Amygdala (tissue), 56 donors: ENCODE measurements around the gene SF3B3.

Experiments
- DNase-seq, 56 donors: peaks; one replicate each; lab custom pipeline; 2025; lab: John Stamatoyannopoulos, UW

Gene SF3B3

GRCh38 chr16:70523743-70524398 lies at the start of gene SF3B3:
SF3B3 (plus strand) TSS chr16:70523816; CDS start chr16:70526657, 2,841 bp downstream.
- peak in 55 of 56 donors; percentile 24 to 91 (median 65) for DNase-seq

GRCh38 chr16:70474320-70475053 lies 49.1 kb upstream of the SF3B3 start:
- no peak for DNase-seq

GRCh38 chr16:70475054-70475871 lies 48.4 kb upstream of the SF3B3 start:
- DNase-seq: no peak

- DNase-seq: peak in 3 of 56 donors; percentile 4 to 17 (median 4)
These were observed 47.2 kb upstream of the SF3B3 start for GRCh38 chr16:70476272-70477020.

GRCh38 chr16:70478169-70478568 lies 45.4 kb upstream of the SF3B3 start:
- no peak for DNase-seq

- DNase-seq: no peak
These were observed 44.7 kb upstream of the SF3B3 start for GRCh38 chr16:70478912-70479341.

- DNase-seq: no peak
These were observed 43.2 kb upstream of the SF3B3 start for GRCh38 chr16:70480127-70481105.

GRCh38 chr16:70481929-70482536 lies 41.6 kb upstream of the SF3B3 start:
- no peak for DNase-seq

- no peak for DNase-seq
These were observed 41.0 kb upstream of the SF3B3 start for GRCh38 chr16:70482624-70483023.

GRCh38 chr16:70483426-70483825 lies 40.2 kb upstream of the SF3B3 start:
- DNase-seq: no peak

- DNase-seq: no peak
These were observed 38.7 kb upstream of the SF3B3 start for GRCh38 chr16:70484867-70485266.

- peak in 16 of 56 donors; percentile 8 to 54 (median 24) for DNase-seq
These were observed 33.4 kb upstream of the SF3B3 start for GRCh38 chr16:70490261-70490660.

GRCh38 chr16:70493802-70494201 lies 29.8 kb upstream of the SF3B3 start:
- no peak for DNase-seq

GRCh38 chr16:70494202-70494770 lies 29.3 kb upstream of the SF3B3 start:
- no peak for DNase-seq

- DNase-seq: no peak
These were observed 28.8 kb upstream of the SF3B3 start for GRCh38 chr16:70494777-70495176.

GRCh38 chr16:70495425-70496182 lies 28.0 kb upstream of the SF3B3 start:
- DNase-seq: no peak

- no peak for DNase-seq
These were observed 27.1 kb upstream of the SF3B3 start for GRCh38 chr16:70496513-70496912.

- no peak for DNase-seq
These were observed 14.9 kb upstream of the SF3B3 start for GRCh38 chr16:70508752-70509151.
